Psoas muscle (tissue), 8 donors: ENCODE measurements around the gene AFF1. TPM values are rescaled to one million over a fixed set of nuclear protein-coding genes. Genes with fewer than 3 reads are reported as not detected.

Source experiments
- ATAC-seq, 4 donors: fragments of 200-7000 bp; cut with Tn5 transposase; one replicate each; pipeline ENCODE4 v1.9.1; 2020; ENCODE audit warnings: moderate library complexity in 3 of 4, mild to moderate bottlenecking in 2 of 4
- DNase-seq, 2 donors: peaks; one replicate each; pipeline ENCODE4 v3.0.0-alpha.2; 2020
- H3K27ac ChIP-seq: fragments of 200-600 bp; one replicate; pipeline ENCODE4 v1.8.0; 2022
- H3K27me3 ChIP-seq, 3 donors: fragments of 200-600 bp in 1 of 3; one replicate each; pipeline versions ENCODE4 v1.6.1 to v1.8.0; 2013 to 2022; ENCODE audit warnings: low read length in 2 of 3, mild to moderate bottlenecking in 2 of 3, moderate library complexity in 1 of 3; ENCODE audit not compliant: insufficient read depth in 3 of 3
- H3K36me3 ChIP-seq, 2 donors: fragments of 200-600 bp in 1 of 2; one replicate each; pipeline versions ENCODE4 v1.6.1 to v1.8.0; 2013 to 2022; ENCODE audit warnings: low read depth in 1 of 2, mild to moderate bottlenecking in 1 of 2, moderate library complexity in 1 of 2; ENCODE audit not compliant: insufficient read depth in 1 of 2
- H3K4me1 ChIP-seq: fragments of 200-600 bp; one replicate; pipeline ENCODE4 v1.8.0; 2022
- H3K4me3 ChIP-seq: fragments of 200-600 bp; one replicate; pipeline ENCODE4 v1.8.0; 2022; ENCODE audit warnings: mild to moderate bottlenecking
- H3K9me3 ChIP-seq: fragments of 200-600 bp; one replicate; pipeline ENCODE4 v1.8.0; 2022
- CTCF ChIP-seq: fragments of 200-600 bp; IDR thresholded peaks from one replicate; pipeline ENCODE4 v1.8.0; 2022; ENCODE audit warnings: antibody characterized with exemption
- WGBS, 3 donors: extraction: QIAGEN DNeasy Blood & Tissue Kit; methylation state at CpG; one replicate each; pipeline versions ENCODE4 v1.1.6 to v1.1.7; 2013; 5-methylcytosine and 5-hydroxymethylcytosine counted together
- intact Hi-C, 2 donors: fragments of 100-400 bp; cut with DNase I; formaldehyde crosslinking; loops; one replicate each; pipeline versions ENCODE4 v1.11.0 to v1.14.2; 2022
- polyA plus RNA-seq, 3 donors: library from polyadenylated mRNA; stranded (reverse); fragments of 200-250 nt; gene quantifications; one replicate each; pipeline ENCODE4 v1.2.3, GENCODE V29; 2013
- total RNA-seq, 4 donors: library from RNA; stranded (reverse); fragmentation: NEBNext Ultra II Directional in 2 of 4; extraction: Animal tissue kit (Norgen Biotek cat#: 25700) in 2 of 4; gene quantifications; one replicate each; pipeline versions ENCODE4 v1.2.1 to v1.2.4, GENCODE V29; 2021 to 2023
- donor health status: healthy with polysubstance abuse.
- donor health status: DM: no; HTN: no; CAD: no; lungs with moderate emphysema.
- donor health status: Bipolar disorder and iron deficiency.
- donor health status: healthy.
- donor health status: DM: yes; HTN: yes; CAD: no.
- donor health status: DM: no; HTN: no; CAD: no.
- donor health status: DM: no; HTN: no; CAD: no.
- donor health status: DM: yes; HTN: yes; CAD: no.

AFF1 gene
- total and polyA plus RNA-seq, 7 donors, result 62.7 to 171 (median 120) TPM

GRCh38 chr4:87103691-87104187, 168.9 kb downstream of the AFF1 start:
- Histone ChIP-seq H3K9me3 (no peaks in the 10 kb centered on the region), H3K27me3 (no peaks in the 10 kb centered on the region), H3K4me1 (peaks cover 72% of the 10 kb centered on the region), H3K36me3 (peaks cover 0 to 24% of the 10 kb centered on the region in 2 donors), H3K27ac (peak overlapping the region; percentile 86), H3K4me3 (no peak overlapping the region)
- TF ChIP-seq CTCF, result no peak
- DNase-seq, result no peak
- 61 to 89% (median 81%) methylated on average over 2 of the region's 2 CpGs for WGBS, 3 donors
- intact Hi-C loops, result no loop called here
- ATAC-seq, result no peak

GRCh38 chr4:87105101-87105845, 170.5 kb downstream of the AFF1 start:
- Histone ChIP-seq H3K4me3 (no peak overlapping the region), H3K27ac (peak overlapping the region; percentile 86), H3K9me3 (no peaks in the 10 kb centered on the region), H3K4me1 (peaks cover 81% of the 10 kb centered on the region), H3K27me3 (no peaks in the 10 kb centered on the region), H3K36me3 (peaks cover 0 to 19% of the 10 kb centered on the region in 2 donors)
- no peak for DNase-seq
- no peak for ATAC-seq
- intact Hi-C loops, result loop anchor here in 1 of 2 donors (5.0 kb wide), 1 partner anchor 178 kb away; no protein-coding TSS in a partner anchor
- no peak for TF ChIP-seq CTCF
- WGBS, 3 donors, result 73 to 85% (median 78%) methylated on average over 5 of the region's 5 CpGs

GRCh38 chr4:87108142-87108546, 173.3 kb downstream of the AFF1 start:
- Histone ChIP-seq H3K4me1 (peaks cover 68% of the 10 kb centered on the region), H3K27me3 (no peaks in the 10 kb centered on the region), H3K27ac (peak overlapping the region; percentile 86), H3K36me3 (peaks cover 0 to 37% of the 10 kb centered on the region in 2 donors), H3K4me3 (peak overlapping the region; percentile 51), H3K9me3 (no peaks in the 10 kb centered on the region)
- intact Hi-C loops, result loop anchor here (1.0 to 5.0 kb wide), 2 partner anchors 101 to 181 kb away; no protein-coding TSS in a partner anchor
- ATAC-seq (peak; percentile 97 to 99 (median 98)), DNase-seq (peak; percentile 53 to 80)
- 9 to 25% (median 21%) methylated on average over 5 of the region's 5 CpGs for WGBS, 3 donors
- no peak for TF ChIP-seq CTCF

- peaks cover 0 to 42% of the 10 kb centered on the region in 2 donors for H3K36me3 ChIP-seq
- intact Hi-C loops, result loop anchor here in 1 of 2 donors (5.0 kb wide), 1 partner anchor 182 kb away; no protein-coding TSS in a partner anchor
- DNase-seq, result no peak
- peak overlapping the region; percentile 86 for H3K27ac ChIP-seq
- WGBS, 3 donors, result 47 to 80% (median 54%) methylated on average over 3 of the region's 3 CpGs
- no peaks in the 10 kb centered on the region for H3K9me3 ChIP-seq
- no peaks in the 10 kb centered on the region for H3K27me3 ChIP-seq
- H3K4me3 ChIP-seq, result peak overlapping the region; percentile 51
- no peak for ATAC-seq
- peaks cover 58% of the 10 kb centered on the region for H3K4me1 ChIP-seq
- no peak for TF ChIP-seq CTCF
These were observed 174.3 kb downstream of the AFF1 start for GRCh38 chr4:87109121-87109520.
